ENCODE measurements around the gene WNT7A.

The WNT7A gene

DNA sequence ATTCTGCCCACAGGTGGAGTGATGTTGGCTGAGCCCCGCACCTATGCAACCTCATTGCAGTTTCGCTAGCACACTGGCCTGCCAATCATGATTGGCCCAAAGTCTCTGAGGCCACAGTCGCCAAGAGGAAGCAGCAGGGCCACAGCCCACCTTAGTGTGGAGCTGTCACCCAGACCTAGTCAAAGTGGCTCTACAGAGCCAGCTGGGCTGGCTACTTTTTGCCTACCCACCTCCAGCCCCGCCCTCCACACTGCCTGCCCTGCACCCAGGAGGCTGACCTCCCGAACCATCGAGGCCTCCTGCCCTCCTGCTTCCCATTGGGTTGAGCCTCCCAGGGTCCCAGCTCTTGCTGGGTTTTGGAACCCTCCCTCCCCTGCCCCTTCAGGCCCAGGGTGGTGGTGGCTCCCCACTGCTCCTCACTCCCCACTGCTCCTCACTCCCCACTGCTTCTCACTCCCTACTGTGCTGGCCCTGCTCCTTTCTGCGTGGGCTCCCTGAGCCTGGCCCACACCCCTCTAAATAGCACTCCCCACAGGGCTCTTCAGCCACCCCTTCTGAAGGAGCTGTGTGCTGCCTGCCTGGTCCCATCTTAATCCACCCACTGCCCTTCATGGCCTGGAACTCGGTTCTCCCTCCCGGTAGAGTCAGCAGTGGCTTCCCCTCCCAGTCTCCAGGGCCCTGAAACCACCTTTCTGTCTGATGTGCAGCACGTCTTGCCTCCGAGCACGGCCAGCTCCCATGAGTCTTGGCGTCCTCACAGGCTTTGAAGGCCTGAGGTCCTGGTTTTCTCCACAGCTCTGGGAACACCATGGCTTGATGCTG is 89.3 kb downstream of the WNT7A start:
- DNase-seq (ENCODE audit: low spot score) = no peak
- no peak overlapping the region for H3K27ac ChIP-seq
- CTCF ChIA-PET = interaction anchor here (0.7 kb wide), 1 partner anchor 1533 kb away, joined by 3 read pairs; no protein-coding TSS in a partner anchor
- POLR2A ChIA-PET (ENCODE audit: low non-redundant PET) = no interaction called here
- no peak for TF ChIP-seq CTCF (conservative IDR thresholded peaks at IDR 0.05; ENCODE audit: low read depth)

DNA sequence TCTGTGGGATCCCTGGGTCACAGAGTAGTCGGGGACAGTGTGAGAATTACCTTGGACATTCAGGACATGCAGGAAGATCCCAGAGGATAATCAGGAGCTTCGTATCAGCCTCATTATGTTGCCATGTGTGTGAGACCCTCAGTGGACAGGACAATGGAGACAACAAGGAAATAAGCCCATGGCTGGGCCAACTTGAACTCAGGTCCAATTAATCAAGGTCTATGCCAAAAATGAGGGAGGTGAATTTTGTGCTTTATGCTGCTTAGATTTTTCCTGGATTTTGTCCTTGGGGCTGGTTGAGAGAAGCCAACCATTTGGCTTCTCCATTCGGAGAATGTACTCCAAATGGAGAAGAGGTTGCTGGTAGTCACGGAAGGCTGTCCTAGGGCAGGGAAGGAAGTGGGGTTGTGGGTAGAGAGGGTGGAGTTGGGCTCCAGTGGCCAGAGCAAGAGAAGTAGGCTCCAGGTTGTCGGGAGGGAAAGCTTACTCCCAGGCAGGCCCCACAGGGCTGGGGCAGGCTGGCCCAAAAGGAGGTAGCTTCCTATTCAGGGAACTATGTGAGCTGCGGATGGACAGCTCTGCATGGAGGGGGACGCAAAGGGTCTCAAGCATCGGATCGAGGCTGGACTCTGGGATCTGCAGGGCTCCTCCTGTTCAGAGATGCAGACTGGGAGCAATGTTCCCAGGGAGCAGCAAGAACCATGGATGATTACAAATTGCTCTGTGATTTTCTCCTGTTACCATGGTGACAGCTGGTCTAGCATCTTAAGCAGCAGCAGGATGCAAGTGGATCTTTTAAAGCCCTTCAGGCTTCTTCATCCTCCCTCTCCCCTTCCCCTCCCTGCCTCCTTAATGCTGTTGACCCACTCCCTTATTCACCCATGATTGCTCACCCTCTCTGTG is 91.1 kb downstream of the WNT7A start:
- ChIA-PET CTCF (no interaction called here), POLR2A (ENCODE audit: low non-redundant PET) (interaction anchor here (0.6 kb wide), 1 partner anchor 838 kb away, joined by 4 read pairs; no protein-coding TSS in a partner anchor)
- TF ChIP-seq CTCF (conservative IDR thresholded peaks at IDR 0.05; ENCODE audit: low read depth) = no peak
- H3K27ac ChIP-seq = no peak overlapping the region
- DNase-seq (ENCODE audit: low spot score) = no peak

- CTCF ChIA-PET = no interaction called here
Observed at GRCh38 chr3:13787533-13788132, 92.2 kb downstream of the WNT7A start.

GRCh38 chr3:13786811-13787210 is 93.1 kb downstream of the WNT7A start:
- no peak overlapping the region for H3K27ac ChIP-seq
- DNase-seq (ENCODE audit: low spot score) = no peak
- ChIA-PET CTCF (no interaction called here), POLR2A (ENCODE audit: low non-redundant PET) (no interaction called here)
- TF ChIP-seq CTCF (conservative IDR thresholded peaks at IDR 0.05; ENCODE audit: low read depth) = no peak

More at GRCh38 chr3:13787533-13788132, 92.2 kb downstream of the WNT7A start:
- no peak overlapping the region for H3K27ac ChIP-seq
- POLR2A ChIA-PET (ENCODE audit: low non-redundant PET) = no interaction called here
- DNase-seq (ENCODE audit: low spot score) = no peak
- no peak for TF ChIP-seq CTCF (conservative IDR thresholded peaks at IDR 0.05; ENCODE audit: low read depth)

- POLR2A ChIA-PET (ENCODE audit: low non-redundant PET) = no interaction called here
- CTCF ChIA-PET = no interaction called here
- no peak for TF ChIP-seq CTCF (conservative IDR thresholded peaks at IDR 0.05; ENCODE audit: low read depth)
- H3K27ac ChIP-seq = no peak overlapping the region
- no peak for DNase-seq (ENCODE audit: low spot score)
Observed at GRCh38 chr3:13785853-13786436, 93.9 kb downstream of the WNT7A start.

DNA sequence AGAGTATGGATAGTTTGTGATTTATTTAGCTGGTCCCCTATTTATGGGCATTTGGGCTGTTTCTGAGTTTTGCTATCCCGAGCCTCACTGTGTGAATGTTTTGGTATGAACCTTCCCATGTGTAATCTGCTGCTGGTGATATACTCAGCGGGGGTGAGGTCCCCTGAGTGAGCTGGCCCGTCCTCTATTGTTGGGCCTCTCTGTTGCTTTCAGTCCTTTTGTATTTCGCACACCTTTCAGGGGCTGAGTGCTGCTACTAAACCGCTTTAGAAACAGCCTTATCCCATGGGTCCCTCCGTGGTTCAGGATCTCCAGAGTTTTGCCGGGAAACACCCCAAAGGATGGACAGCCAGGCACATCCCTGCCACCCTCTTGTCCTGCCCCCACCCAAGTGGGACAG is 94.5 kb downstream of the WNT7A start:
- POLR2A ChIA-PET (ENCODE audit: low non-redundant PET) = no interaction called here
- no peak overlapping the region for H3K27ac ChIP-seq
- CTCF ChIA-PET = no interaction called here
- DNase-seq (ENCODE audit: low spot score) = no peak
- no peak for TF ChIP-seq CTCF (conservative IDR thresholded peaks at IDR 0.05; ENCODE audit: low read depth)

Data from RWPE1 (cell line).